Limb (tissue), 2 donors: ENCODE data around the gene PCA3.

Experiments used
- DNase-seq, 2 donors: peaks; one replicate each; pipeline ENCODE4 v3.0.0-alpha.2; 2016; ENCODE audit errors: extremely low spot score in 2 of 2

The PCA3 gene

DNA sequence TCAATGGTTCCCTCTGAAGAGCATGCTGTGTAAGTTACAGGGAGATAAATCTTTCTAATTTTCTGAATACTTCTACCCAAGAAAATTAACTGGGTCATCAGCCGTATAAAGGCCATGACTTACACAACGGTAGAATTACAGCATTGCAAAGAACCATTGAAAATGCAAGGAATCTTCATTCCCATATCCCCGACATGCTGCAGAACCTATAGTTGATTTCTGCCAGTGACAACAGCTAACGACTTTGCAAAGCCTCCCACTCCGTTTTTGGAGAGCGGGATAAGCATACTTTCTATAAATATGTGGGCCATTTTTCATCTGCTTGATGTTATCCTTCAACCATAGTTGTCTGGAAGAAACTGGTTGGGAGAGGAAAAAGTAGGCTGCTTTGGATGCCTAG is 56.2 kb downstream of the PCA3 start:
- no peak for DNase-seq

DNA sequence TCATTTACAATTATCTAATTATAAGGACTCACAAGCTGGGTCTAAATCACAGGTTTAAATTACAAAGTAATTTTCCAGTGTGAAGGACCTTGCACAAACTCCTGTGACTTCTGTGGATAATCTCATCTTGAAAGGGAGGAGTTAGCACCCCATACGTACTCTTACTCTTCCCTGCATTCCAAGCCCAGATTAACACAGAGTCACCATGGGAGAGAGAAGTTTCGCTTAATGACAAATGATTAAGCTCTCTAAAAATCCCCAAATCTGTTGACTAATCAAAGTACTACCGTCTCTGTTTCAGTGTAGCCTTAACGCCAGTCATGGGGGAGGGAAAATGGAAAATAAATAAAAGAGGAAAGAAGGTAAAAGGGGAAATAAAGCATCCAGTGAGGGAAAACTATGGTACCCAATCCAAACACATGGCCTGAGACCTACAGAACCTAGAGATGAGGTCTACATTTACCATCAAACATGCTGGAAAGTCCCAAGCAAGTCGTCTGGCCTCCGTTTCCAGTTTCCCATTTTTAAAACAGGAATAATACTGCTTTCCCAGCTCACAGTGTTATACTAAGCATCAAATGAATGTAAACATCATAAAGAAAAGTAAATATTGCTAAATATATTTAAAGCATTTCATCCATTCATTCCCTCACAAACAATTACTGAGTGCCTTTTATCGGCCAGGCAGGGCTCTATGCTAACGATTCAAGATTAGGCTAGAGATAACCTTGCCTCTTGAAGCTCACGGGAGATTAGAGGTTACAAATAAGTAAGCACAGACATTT is 63.2 kb downstream of the PCA3 start:
- DNase-seq = no peak

DNA sequence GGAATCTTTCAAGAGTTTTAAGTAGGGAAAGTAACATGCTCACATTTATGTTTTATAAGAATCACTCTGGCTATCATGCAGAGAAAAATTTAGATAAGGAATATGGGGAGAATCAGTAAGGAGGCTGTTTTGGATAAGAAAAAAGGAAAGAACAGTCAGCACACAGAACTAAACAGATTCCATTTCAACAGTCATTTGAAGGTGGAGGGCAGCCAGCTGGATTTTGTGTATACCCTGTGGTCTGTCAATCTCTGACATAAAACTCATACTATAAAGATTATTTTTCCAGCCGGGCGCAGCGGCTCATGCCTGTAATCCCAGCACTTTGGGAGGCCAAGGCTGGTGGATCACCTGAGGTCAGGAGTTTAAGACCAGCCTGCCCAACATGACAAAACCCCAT is 64.2 kb downstream of the PCA3 start:
- DNase-seq = no peak

DNA sequence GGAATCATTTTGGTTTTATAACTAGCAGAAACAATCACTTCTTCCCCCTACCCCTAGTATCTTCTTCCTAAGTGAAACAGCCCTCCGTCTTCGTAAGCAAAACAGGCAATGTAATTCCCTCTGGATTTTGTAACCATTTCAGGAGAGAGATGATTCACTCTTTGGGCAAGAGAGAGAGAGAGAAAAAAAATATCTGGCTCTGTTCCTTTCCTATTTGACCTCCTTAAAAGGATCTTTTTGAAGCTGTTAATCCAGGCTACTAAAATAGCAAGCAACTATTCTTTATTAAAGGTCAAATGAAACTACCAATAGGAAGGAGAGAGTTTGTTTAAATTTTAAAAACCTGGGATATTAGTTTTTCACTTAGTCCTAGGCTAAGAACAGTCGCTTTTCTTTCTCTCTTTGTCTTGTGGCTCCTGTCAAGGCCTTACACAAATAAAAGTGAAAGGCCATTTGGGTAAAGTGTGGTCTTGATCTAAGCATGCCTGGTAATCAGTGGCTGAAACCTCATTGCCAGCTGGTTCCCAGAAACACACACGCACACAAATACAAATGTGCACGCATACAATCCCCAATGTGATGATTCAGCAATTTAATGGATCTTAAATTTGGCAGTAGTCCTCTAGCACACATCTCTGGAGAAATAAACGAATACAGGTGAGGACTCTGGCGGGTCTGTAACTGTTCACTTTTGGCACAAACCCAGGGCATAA is 71.5 kb downstream of the PCA3 start:
- DNase-seq = peak in 1 of 2 donors; percentile 28
